GM19468 (cell line): ENCODE measurements around the gene PLEKHM2.
"Not testable (repeated sequence)": the region's sequence is repeated elsewhere in the genome, so short reads cannot be mapped to it uniquely, and the experiment has no call there.

Experiments used
- ATAC-seq: cut with Tn5 transposase; IDR thresholded peaks from one replicate; pipeline ENCODE4 v1.9.1; 2021; ENCODE audit warnings: mild to moderate bottlenecking, moderate library complexity, moderate number of reproducible peaks; ENCODE audit not compliant: unreplicated experiment; ENCODE audit errors: extremely low read depth

Gene PLEKHM2

GRCh38 chr1:15676010-15676409 lies 8.1 kb upstream of the PLEKHM2 start:
- no peak for ATAC-seq

- no peak for ATAC-seq
Observed at GRCh38 chr1:15676688-15677661, 7.1 kb upstream of the PLEKHM2 start.

GRCh38 chr1:15678578-15678977 lies 5.5 kb upstream of the PLEKHM2 start:
- ATAC-seq = no peak

- ATAC-seq = no peak
Observed at GRCh38 chr1:15680131-15680530, 4.0 kb upstream of the PLEKHM2 start.

- no peak for ATAC-seq
Observed at GRCh38 chr1:15680561-15681348, 3.4 kb upstream of the PLEKHM2 start.

- ATAC-seq = no peak
Observed at GRCh38 chr1:15681349-15682292, 2.5 kb upstream of the PLEKHM2 start.

- ATAC-seq = no peak
Observed at GRCh38 chr1:15682936-15683341, 1.2 kb upstream of the PLEKHM2 start.

- no peak for ATAC-seq
Observed at GRCh38 chr1:15683345-15684039, 628 bp upstream of the PLEKHM2 start.

GRCh38 chr1:15684468-15685291 lies 560 bp downstream of the PLEKHM2 start:
- no peak for ATAC-seq

GRCh38 chr1:15685820-15686219 lies 1.7 kb downstream of the PLEKHM2 start:
- ATAC-seq = no peak

GRCh38 chr1:15687446-15687845 lies 3.3 kb downstream of the PLEKHM2 start:
- ATAC-seq = no peak

GRCh38 chr1:15690317-15690716 lies 6.2 kb downstream of the PLEKHM2 start:
- ATAC-seq = no peak

- ATAC-seq = no peak
Observed at GRCh38 chr1:15691434-15692032, 7.4 kb downstream of the PLEKHM2 start.

- no peak for ATAC-seq
Observed at GRCh38 chr1:15692121-15692682, 8.1 kb downstream of the PLEKHM2 start.

GRCh38 chr1:15693371-15693770 lies 9.3 kb downstream of the PLEKHM2 start:
- ATAC-seq = no peak

GRCh38 chr1:15696956-15697521 lies 12.9 kb downstream of the PLEKHM2 start:
- peak; percentile 98 for ATAC-seq

- no peak for ATAC-seq
Observed at GRCh38 chr1:15698201-15698600, 14.1 kb downstream of the PLEKHM2 start.

GRCh38 chr1:15699321-15699720 lies 15.2 kb downstream of the PLEKHM2 start:
- not testable (repeated sequence) for ATAC-seq
